H9 (cell line): ENCODE data around the gene TJP3. TPM values are rescaled to one million over a fixed set of nuclear protein-coding genes. Genes with fewer than 3 reads are reported as not detected.
A peak's percentile ranks its signal among the peaks of the same experiment; 100 is the strongest.

Source experiments
- DNase-seq: peaks from one replicate; pipeline ENCODE4 v3.0.0-alpha.2; 2017
- H2AFZ ChIP-seq: one replicate; pipeline ENCODE4 v1.6.1; 2013; ENCODE audit warnings: mild to moderate bottlenecking, low read length, control low read depth, moderate library complexity
- H2AK5ac ChIP-seq: 2 replicates; pipeline ENCODE4 v1.6.1; 2013; ENCODE audit warnings: low read length, control low read depth, mixed read lengths; ENCODE audit not compliant: insufficient read length
- H2BK120ac ChIP-seq: one replicate; pipeline ENCODE4 v1.6.1; 2013; ENCODE audit warnings: low read depth, mild to moderate bottlenecking, low read length, control low read depth, inconsistent platforms; ENCODE audit not compliant: poor library complexity, severe bottlenecking
- H2BK12ac ChIP-seq: 2 replicates; pipeline ENCODE4 v1.6.1; 2013; ENCODE audit warnings: low read length, control low read depth, mixed read lengths, low read depth; ENCODE audit not compliant: insufficient read length
- H2BK15ac ChIP-seq: 2 replicates; pipeline ENCODE4 v1.6.1; 2013; ENCODE audit warnings: low read depth, low read length, control low read depth
- H2BK20ac ChIP-seq: one replicate; pipeline ENCODE4 v1.6.1; 2013; ENCODE audit warnings: low read depth, mild to moderate bottlenecking, low read length, control low read depth, inconsistent platforms; ENCODE audit not compliant: poor library complexity, severe bottlenecking
- H2BK5ac ChIP-seq: 2 replicates; pipeline ENCODE4 v1.6.1; 2013; ENCODE audit warnings: low read length, control low read depth, mixed read lengths; ENCODE audit not compliant: insufficient read length
- H3K14ac ChIP-seq: 2 replicates; pipeline ENCODE4 v1.6.1; 2013; ENCODE audit warnings: low read length, control low read depth; ENCODE audit not compliant: insufficient read depth
- H3K18ac ChIP-seq: 2 replicates; pipeline ENCODE4 v1.6.1; 2013; ENCODE audit warnings: low read depth, mild to moderate bottlenecking, mixed read lengths, low read length, control low read depth; ENCODE audit not compliant: insufficient read length
- H3K23ac ChIP-seq: 2 replicates; pipeline ENCODE4 v1.6.1; 2013; ENCODE audit warnings: low read length, control low read depth, mixed read lengths, low read depth; ENCODE audit not compliant: insufficient read length
- H3K23me2 ChIP-seq: 2 replicates; pipeline ENCODE4 v1.6.1; 2013; ENCODE audit warnings: low read depth, mild to moderate bottlenecking, mixed read lengths, low read length, control low read depth; ENCODE audit not compliant: insufficient read length, poor library complexity, severe bottlenecking
- H3K27ac ChIP-seq: 2 replicates; pipeline ENCODE4 v1.5.1; 2013; ENCODE audit warnings: low read length, control low read depth, mixed read lengths, low read depth; ENCODE audit not compliant: insufficient read length
- H3K27me3 ChIP-seq: 2 replicates; pipeline ENCODE4 v1.6.1; 2013; ENCODE audit warnings: low read length, control low read depth, inconsistent platforms; ENCODE audit not compliant: insufficient read depth
- H3K4ac ChIP-seq: 2 replicates; pipeline ENCODE4 v1.6.1; 2013; ENCODE audit warnings: low read depth, mild to moderate bottlenecking, control low read depth, inconsistent platforms, low read length, moderate library complexity
- H3K4me1 ChIP-seq: 2 replicates; pipeline ENCODE4 v1.6.1; 2013; ENCODE audit warnings: low read length, control low read depth, inconsistent platforms; ENCODE audit not compliant: insufficient read depth
- H3K4me2 ChIP-seq: 2 replicates; pipeline ENCODE4 v1.6.1; 2013; ENCODE audit warnings: low read length, control low read depth, mixed read lengths; ENCODE audit not compliant: insufficient read length, insufficient read depth
- H3K56ac ChIP-seq: 2 replicates; pipeline ENCODE4 v1.6.1; 2013; ENCODE audit warnings: low read depth, mild to moderate bottlenecking, mixed read lengths, low read length, control low read depth; ENCODE audit not compliant: insufficient read length
- H3K79me1 ChIP-seq: 2 replicates; pipeline ENCODE4 v1.6.1; 2013; ENCODE audit warnings: low read depth, mild to moderate bottlenecking, moderate library complexity, low read length, control low read depth, inconsistent platforms; ENCODE audit not compliant: insufficient read depth, poor library complexity, severe bottlenecking
- H3K79me2 ChIP-seq: 2 replicates; pipeline ENCODE4 v1.6.1; 2013; ENCODE audit warnings: low read length, control low read depth, inconsistent platforms; ENCODE audit not compliant: insufficient read depth
- H3K9ac ChIP-seq: 2 replicates; pipeline ENCODE4 v1.6.1; 2013; ENCODE audit warnings: low read length, control low read depth, mixed read lengths; ENCODE audit not compliant: insufficient read length; ENCODE audit errors: extremely low read depth
- H3K9me3 ChIP-seq: one replicate; pipeline ENCODE4 v1.6.1; 2013; ENCODE audit warnings: low read depth, low read length, inconsistent platforms; ENCODE audit not compliant: control insufficient read depth
- H3T11ph ChIP-seq: one replicate; pipeline ENCODE4 v1.6.1; 2013; ENCODE audit warnings: mild to moderate bottlenecking, low read length, control low read depth, inconsistent platforms
- H4K20me1 ChIP-seq: one replicate; pipeline ENCODE4 v1.6.1; 2013; ENCODE audit not compliant: control insufficient read depth, insufficient read length, insufficient read depth
- H4K5ac ChIP-seq: 2 replicates; pipeline ENCODE4 v1.6.1; 2013; ENCODE audit warnings: low read depth, mild to moderate bottlenecking, mixed read lengths, low read length, control low read depth; ENCODE audit not compliant: insufficient read length
- H4K8ac ChIP-seq: replicated peaks from 2 replicates; pipeline ENCODE4 v1.6.1; 2013; ENCODE audit warnings: low read length, control low read depth, mixed read lengths, low read depth; ENCODE audit not compliant: insufficient read length
- H4K91ac ChIP-seq: 2 replicates; pipeline ENCODE4 v1.6.1; 2013; ENCODE audit warnings: low read depth, mild to moderate bottlenecking, moderate library complexity, mixed read lengths, low read length, control low read depth; ENCODE audit not compliant: insufficient read length
- H3K27ac Mint-ChIP-seq, 3 experiments: 2 replicates in 2 of 3; 3 replicates in 1 of 3; pipeline ENCODE4 v1.8.0; 2020 to 2021; ENCODE audit warnings: mixed read lengths in 3 of 3, mild to moderate bottlenecking in 1 of 3, moderate library complexity in 1 of 3
- H3K27me3 Mint-ChIP-seq: 2 replicates; pipeline ENCODE4 v1.8.0; 2021; ENCODE audit warnings: low read depth, mild to moderate bottlenecking, moderate library complexity, mixed read lengths
- H3K36me3 Mint-ChIP-seq, 3 experiments: 2 replicates in 2 of 3; 3 replicates in 1 of 3; pipeline ENCODE4 v1.8.0; 2020 to 2021; ENCODE audit warnings: low read depth in 3 of 3, mixed read lengths in 3 of 3; ENCODE audit not compliant: insufficient read depth in 1 of 3
- H3K4me1 Mint-ChIP-seq, 2 experiments: 2 replicates each; pipeline ENCODE4 v1.8.0; 2020; ENCODE audit warnings: mixed read lengths in 2 of 2
- H3K4me3 Mint-ChIP-seq, 2 experiments: 2 replicates in 1 of 2; 3 replicates in 1 of 2; pipeline ENCODE4 v1.8.0; 2020 to 2021; ENCODE audit warnings: mild to moderate bottlenecking in 2 of 2, mixed read lengths in 2 of 2, moderate library complexity in 1 of 2
- H3K9me3 Mint-ChIP-seq, 2 experiments: 2 replicates in 1 of 2; 3 replicates in 1 of 2; pipeline ENCODE4 v1.8.0; 2020; ENCODE audit warnings: mild to moderate bottlenecking in 2 of 2, mixed read lengths in 2 of 2, moderate library complexity in 1 of 2
- CTCF ChIP-seq: fragments of 200-600 bp; sonication (generic); conservative IDR thresholded peaks from 3 replicates; pipeline ENCODE4 v1.8.0; 2021; ENCODE audit warnings: antibody characterized with exemption, mild to moderate bottlenecking
- WGBS: extraction: QIAGEN DNeasy Blood & Tissue Kit; methylation state at CpG from one replicate; pipeline ENCODE4 v1.1.7; 2013; ENCODE audit warnings: missing lambda C conversion rate, low lambda C conversion rate, mixed read lengths; ENCODE audit not compliant: insufficient read length; ENCODE audit errors: extremely low coverage; 5-methylcytosine and 5-hydroxymethylcytosine counted together
- total RNA-seq: library from RNA; stranded (reverse); gene quantifications from 2 replicates; pipeline ENCODE4 v1.2.1, GENCODE V29; 2021

The TJP3 gene
- total RNA-seq, 1 experiment from 2014 or later, result 27.3 TPM

GRCh38 chr19:3725121-3725520, 16.9 kb downstream of the TJP3 start:
- H3K9ac ChIP-seq, result no peak overlapping the region
- Mint-ChIP-seq H3K27ac (peak overlapping the region in 1 of 3 experiments; percentile 47; a peak in 1 of 7 replicates), H3K4me3 (no peak overlapping the region; a peak in 1 of 5 replicates), H3K9me3 (no peaks in the 10 kb centered on the region), H3K36me3 (no peaks in the 10 kb centered on the region), H3K4me1 (peaks cover 24 to 52% of the 10 kb centered on the region in 2 experiments), H3K27me3 (no peaks in the 10 kb centered on the region; the same call in none of the 2 replicates)
- peaks cover 10% of the 10 kb centered on the region for H3K23me2 ChIP-seq
- no peak overlapping the region for H3K18ac ChIP-seq
- no peak overlapping the region for H2AFZ ChIP-seq
- DNase-seq, result no peak
- no peak for TF ChIP-seq CTCF
- no peak overlapping the region for H2BK5ac ChIP-seq
- no peak overlapping the region for H3T11ph ChIP-seq
- no peaks in the 10 kb centered on the region for H3K9me3 ChIP-seq
- H3K23ac ChIP-seq, result no peak overlapping the region
- H3K79me2 ChIP-seq, result no peaks in the 10 kb centered on the region
- H4K20me1 ChIP-seq, result no peaks in the 10 kb centered on the region
- no peak overlapping the region for H4K5ac ChIP-seq
- H3K4me1 ChIP-seq, result no peaks in the 10 kb centered on the region; the same call in 1 of the 2 replicates
- no peak overlapping the region for H3K56ac ChIP-seq
- no CpG with 5 or more reads among the region's 3 CpGs for WGBS
- H4K8ac ChIP-seq, result no peak overlapping the region
- H3K4me2 ChIP-seq, result no peak overlapping the region
- H3K4ac ChIP-seq, result no peak overlapping the region
- H4K91ac ChIP-seq, result no peak overlapping the region
- H2BK20ac ChIP-seq, result no peak overlapping the region
- no peak overlapping the region for H2BK15ac ChIP-seq
- no peaks in the 10 kb centered on the region for H3K79me1 ChIP-seq
- no peak overlapping the region for H3K27ac ChIP-seq
- H3K27me3 ChIP-seq, result no peaks in the 10 kb centered on the region
- H2AK5ac ChIP-seq, result no peak overlapping the region
- H2BK120ac ChIP-seq, result no peak overlapping the region
- H2BK12ac ChIP-seq, result no peak overlapping the region
- no peak overlapping the region for H3K14ac ChIP-seq
